OCI-LY7 (cell line): ENCODE results near the gene C5AR2. TPM values are rescaled to one million over a fixed set of nuclear protein-coding genes. Genes with fewer than 3 reads are reported as not detected.

Source experiments
- BruUV-seq: library from RNA; stranded (reverse); fragments of 400-500 nt; replicated peaks from 2 replicates; lab custom pipeline; 2021; lab: Mats Ljungman, UMichigan
- CTCF ChIA-PET: fragments of 300-600 bp; sonication (Branson Sonifier 250); formaldehyde crosslinking; loops from one replicate; lab custom pipeline; 2022; ENCODE audit warnings: antibody characterized with exemption; ENCODE audit not compliant: unreplicated experiment; lab: Charles Lee
- POLR2A ChIA-PET: fragments of 300-600 bp; sonication (Branson Sonifier 250); formaldehyde crosslinking; loops from one replicate; lab custom pipeline; 2022; ENCODE audit warnings: antibody characterized with exemption; lab: Charles Lee
- DNase-seq: peaks from one replicate; pipeline ENCODE4 v3.0.0-alpha.2; 2015; ENCODE audit warnings: low spot score
- H2AFZ ChIP-seq: fragments of 200-600 bp; sonication (generic), shearing (Covaris generic); 2 replicates; pipeline ENCODE4 v1.6.1; 2014; ENCODE audit warnings: mild to moderate bottlenecking, antibody characterized with exemption, low read length, moderate library complexity
- H3K27ac ChIP-seq: fragments of 200-600 bp; sonication (generic); 2 replicates; pipeline ENCODE4 v1.5.1; 2014; ENCODE audit warnings: mixed run types, low read depth, mild to moderate bottlenecking, moderate library complexity, low read length, inconsistent platforms; ENCODE audit not compliant: poor library complexity, severe bottlenecking
- H3K36me3 ChIP-seq: fragments of 200-600 bp; sonication (generic); 2 replicates; pipeline ENCODE4 v1.6.1; 2014; ENCODE audit warnings: mild to moderate bottlenecking, antibody characterized with exemption, low read length, moderate library complexity, mixed read lengths; ENCODE audit not compliant: insufficient read depth
- H3K4me1 ChIP-seq: fragments of 200-600 bp; sonication (generic); 2 replicates; pipeline ENCODE4 v1.5.1; 2014; ENCODE audit warnings: mild to moderate bottlenecking, low read length; ENCODE audit not compliant: insufficient read depth, poor library complexity, severe bottlenecking
- H3K4me2 ChIP-seq: fragments of 200-600 bp; sonication (generic); 2 replicates; pipeline ENCODE4 v1.6.1; 2014; ENCODE audit warnings: mild to moderate bottlenecking, low read length
- H3K4me3 ChIP-seq: fragments of 200-600 bp; sonication (generic); 2 replicates; pipeline ENCODE4 v1.5.1; 2014; ENCODE audit warnings: mild to moderate bottlenecking, low read depth, low read length; ENCODE audit not compliant: poor library complexity, severe bottlenecking
- H3K79me2 ChIP-seq: fragments of 200-600 bp; sonication (generic); 2 replicates; pipeline ENCODE4 v1.6.1; 2016; ENCODE audit warnings: low read depth, mild to moderate bottlenecking, low read length, moderate library complexity, mixed read lengths; ENCODE audit not compliant: insufficient read depth
- H3K9me2 ChIP-seq: fragments of 200-600 bp; sonication (generic); 2 replicates; pipeline ENCODE4 v1.6.1; 2016; ENCODE audit warnings: mild to moderate bottlenecking, low read length, mixed read lengths; ENCODE audit not compliant: insufficient read depth
- H3K9me3 ChIP-seq: fragments of 200-600 bp; sonication (generic); 2 replicates; pipeline ENCODE4 v1.6.1; 2014; ENCODE audit warnings: mild to moderate bottlenecking, mixed run types, low read length, mixed read lengths
- H4K20me1 ChIP-seq: fragments of 200-600 bp; sonication (generic); 2 replicates; pipeline ENCODE4 v1.6.1; 2014; ENCODE audit warnings: mild to moderate bottlenecking, antibody characterized with exemption, low read length, moderate library complexity, mixed read lengths; ENCODE audit not compliant: insufficient read depth
- EZH2phosphoT487 ChIP-seq: fragments of 200-600 bp; sonication (generic); IDR thresholded peaks from 2 replicates; pipeline ENCODE4 v1.6.1; 2018; ENCODE audit warnings: low read depth, borderline replicate concordance, mild to moderate bottlenecking, mixed run types, antibody characterized with exemption, low read length, moderate library complexity, mixed read lengths
- intact Hi-C: fragments of 100-400 bp; cut with micrococcal nuclease; formaldehyde crosslinking; loops from one replicate; pipeline ENCODE4 v1.10.0; 2022; ENCODE audit not compliant: unreplicated experiment
- total RNA-seq, 2 experiments: library from RNA; depleted of rRNA in 1 of 2; stranded (reverse); fragments of >200 nt in 1 of 2; shearing (Covaris generic) in 1 of 2; gene quantifications; 2 replicates each; pipeline ENCODE4 v1.2.3, GENCODE V29; 2014 to 2022
- TF ChIP-seq, protein P1 (sequence below): fragments of 200-600 bp; sonication (generic); conservative IDR thresholded peaks from 2 replicates; pipeline ENCODE4 v1.5.1; 2014; ENCODE audit warnings: mild to moderate bottlenecking, antibody characterized with exemption, low read length, moderate library complexity, mixed read lengths

The C5AR2 gene
- total RNA-seq, 2 experiments from 2014 or later: 2.6 to 2.9 TPM

GRCh38 chr19:47306303-47306702 is 25.7 kb upstream of the C5AR2 start:
- Histone ChIP-seq H3K4me3 (no peak overlapping the region), H4K20me1 (no peaks in the 10 kb centered on the region), H3K4me2 (no peak overlapping the region), H3K9me3 (no peaks in the 10 kb centered on the region), H3K4me1 (no peaks in the 10 kb centered on the region), H3K36me3 (no peaks in the 10 kb centered on the region), H2AFZ (no peak overlapping the region), H3K9me2 (no peaks in the 10 kb centered on the region), H3K27ac (no peak overlapping the region), H3K79me2 (no peaks in the 10 kb centered on the region)
- TF ChIP-seq, protein P1, sequence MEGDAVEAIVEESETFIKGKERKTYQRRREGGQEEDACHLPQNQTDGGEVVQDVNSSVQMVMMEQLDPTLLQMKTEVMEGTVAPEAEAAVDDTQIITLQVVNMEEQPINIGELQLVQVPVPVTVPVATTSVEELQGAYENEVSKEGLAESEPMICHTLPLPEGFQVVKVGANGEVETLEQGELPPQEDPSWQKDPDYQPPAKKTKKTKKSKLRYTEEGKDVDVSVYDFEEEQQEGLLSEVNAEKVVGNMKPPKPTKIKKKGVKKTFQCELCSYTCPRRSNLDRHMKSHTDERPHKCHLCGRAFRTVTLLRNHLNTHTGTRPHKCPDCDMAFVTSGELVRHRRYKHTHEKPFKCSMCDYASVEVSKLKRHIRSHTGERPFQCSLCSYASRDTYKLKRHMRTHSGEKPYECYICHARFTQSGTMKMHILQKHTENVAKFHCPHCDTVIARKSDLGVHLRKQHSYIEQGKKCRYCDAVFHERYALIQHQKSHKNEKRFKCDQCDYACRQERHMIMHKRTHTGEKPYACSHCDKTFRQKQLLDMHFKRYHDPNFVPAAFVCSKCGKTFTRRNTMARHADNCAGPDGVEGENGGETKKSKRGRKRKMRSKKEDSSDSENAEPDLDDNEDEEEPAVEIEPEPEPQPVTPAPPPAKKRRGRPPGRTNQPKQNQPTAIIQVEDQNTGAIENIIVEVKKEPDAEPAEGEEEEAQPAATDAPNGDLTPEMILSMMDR: no peak
- BruUV-seq: no TSS peak
- no peak for DNase-seq
- ChIA-PET POLR2A (no interaction called here), CTCF (no interaction called here)
- intact Hi-C loops: no loop called here

GRCh38 chr19:47309038-47309437 is 22.9 kb upstream of the C5AR2 start:
- Histone ChIP-seq H2AFZ (no peak overlapping the region), H3K79me2 (no peaks in the 10 kb centered on the region), H3K9me3 (no peaks in the 10 kb centered on the region), H3K4me2 (no peak overlapping the region), H3K9me2 (no peaks in the 10 kb centered on the region), H4K20me1 (no peaks in the 10 kb centered on the region), H3K36me3 (no peaks in the 10 kb centered on the region), H3K4me3 (no peak overlapping the region), H3K27ac (no peak overlapping the region), H3K4me1 (no peaks in the 10 kb centered on the region)
- no TSS peak for BruUV-seq
- intact Hi-C loops: no loop called here
- TF ChIP-seq, protein P1: no peak
- TF ChIP-seq EZH2phosphoT487: no peak
- POLR2A ChIA-PET: interaction anchor here (0.6 kb wide), 1 partner anchor 35 kb away, joined by 3 read pairs; no protein-coding TSS in a partner anchor
- CTCF ChIA-PET: no interaction called here
- DNase-seq: no peak

DNA sequence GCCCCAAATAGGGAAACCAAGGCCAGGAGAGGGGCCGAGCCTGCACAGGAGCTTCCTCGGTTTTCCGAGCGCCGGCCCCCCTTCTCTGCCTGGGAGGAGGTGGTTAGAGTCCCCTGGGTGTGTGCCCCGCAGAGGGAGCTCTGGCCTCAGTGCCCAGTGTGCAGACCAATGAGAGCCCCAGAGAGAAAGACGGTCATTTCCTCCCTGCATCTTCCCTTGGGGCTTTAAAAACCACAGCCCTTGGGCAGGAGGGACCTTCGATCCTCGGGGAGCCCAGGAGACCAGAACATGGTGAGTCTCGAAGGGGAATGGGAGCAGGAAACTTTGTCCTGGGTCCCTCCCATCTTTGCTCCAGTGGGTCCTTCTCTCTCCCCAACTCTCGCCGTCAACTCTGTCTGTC is 22.4 kb upstream of the C5AR2 start, which contains the start of gene C5AR1:
TSS of gene C5AR1 (plus strand) at position 254 of the 400 bp plus-strand sequence. CDS start at position 289, 35 bp downstream.
- CTCF ChIA-PET: no interaction called here
- no peak for TF ChIP-seq EZH2phosphoT487
- TF ChIP-seq, protein P1: no peak
- H3K27ac ChIP-seq: no peak within 1 kb of the TSS
- H3K9me2 ChIP-seq: no peaks in the 10 kb centered on the region
- no peaks in the 10 kb centered on the region for H3K4me1 ChIP-seq
- no peak within 1 kb of the TSS for H3K4me2 ChIP-seq
- H3K9me3 ChIP-seq: no peaks in the 10 kb centered on the region
- no peak within 1 kb of the TSS for H2AFZ ChIP-seq
- intact Hi-C loops: no loop called here
- POLR2A ChIA-PET: no interaction called here
- H4K20me1 ChIP-seq: no peaks in the 10 kb centered on the region
- no peaks in the 10 kb centered on the region for H3K36me3 ChIP-seq
- BruUV-seq: no TSS peak
- H3K79me2 ChIP-seq: no peaks in the 10 kb centered on the region
- no peak within 1 kb of the TSS for H3K4me3 ChIP-seq
- no peak for DNase-seq
